Activated CD8-positive, alpha-beta T cell treated with anti-CD3 and anti-CD28 coated beads for 36 hours (primary cell): ENCODE measurements around the gene AP3B1. TPM values are rescaled to one million over a fixed set of nuclear protein-coding genes. Genes with fewer than 3 reads are reported as not detected.

Source experiments
- ATAC-seq: fragments of 200-7000 bp; cut with Tn5 transposase; one replicate; pipeline ENCODE4 v1.10.0; 2021; ENCODE audit warnings: mild to moderate bottlenecking, moderate library complexity
- CTCF ChIA-PET: fragments of 350-600 bp; sonication (Branson Sonifier 250); formaldehyde crosslinking; loops from one replicate; lab custom pipeline; 2021; ENCODE audit warnings: antibody characterized with exemption; lab: Charles Lee
- POLR2A ChIA-PET: fragments of 350-600 bp; sonication (Branson Sonifier 250); formaldehyde crosslinking; loops from one replicate; lab custom pipeline; 2021; ENCODE audit warnings: antibody characterized with exemption; lab: Charles Lee
- DNase-seq: peaks from one replicate; pipeline ENCODE4 v3.0.0-alpha.2; 2020
- H3K27ac Mint-ChIP-seq: one replicate; pipeline ENCODE4 v1.8.0; 2021; ENCODE audit warnings: mild to moderate bottlenecking, mixed read lengths
- H3K27me3 Mint-ChIP-seq: one replicate; pipeline ENCODE4 v1.8.0; 2021; ENCODE audit warnings: mixed read lengths
- H3K36me3 Mint-ChIP-seq: one replicate; pipeline ENCODE4 v1.8.0; 2021; ENCODE audit warnings: low read depth, mixed read lengths
- H3K4me1 Mint-ChIP-seq: one replicate; pipeline ENCODE4 v1.8.0; 2021; ENCODE audit warnings: low read depth, mixed read lengths
- H3K4me3 Mint-ChIP-seq: one replicate; pipeline ENCODE4 v1.8.0; 2021; ENCODE audit warnings: mild to moderate bottlenecking, moderate library complexity, mixed read lengths
- H3K9me3 Mint-ChIP-seq: one replicate; pipeline ENCODE4 v1.8.0; 2021; ENCODE audit warnings: mixed read lengths
- CTCF ChIP-seq: fragments of 200-600 bp; IDR thresholded peaks from one replicate; pipeline ENCODE4 v1.8.0; 2022; ENCODE audit warnings: antibody characterized with exemption, mild to moderate bottlenecking
- intact Hi-C: fragments of 100-400 bp; cut with micrococcal nuclease; formaldehyde crosslinking; loops from one replicate; pipeline ENCODE4 v1.10.0; 2022
- total RNA-seq, 2 experiments: library from RNA; stranded (reverse); gene quantifications; one replicate each; pipeline ENCODE4 v1.2.3, GENCODE V29; 2021

The AP3B1 gene
- total RNA-seq, 2 experiments from 2014 or later: 33.0 to 34.4 TPM

GRCh38 chr5:77987331-77987730, 307.2 kb downstream of the AP3B1 start:
- DNase-seq (no peak), ATAC-seq (no peak)
- H3K36me3 Mint-ChIP-seq: no peaks in the 10 kb centered on the region
- no peak for TF ChIP-seq CTCF
- POLR2A ChIA-PET: no interaction called here
- H3K27ac Mint-ChIP-seq: no peak overlapping the region
- CTCF ChIA-PET: no interaction called here
- intact Hi-C loops: no loop called here
- H3K27me3 Mint-ChIP-seq: no peaks in the 10 kb centered on the region
- no peaks in the 10 kb centered on the region for H3K4me1 Mint-ChIP-seq
- no peaks in the 10 kb centered on the region for H3K9me3 Mint-ChIP-seq
- no peak overlapping the region for H3K4me3 Mint-ChIP-seq

- no peak overlapping the region for H3K4me3 Mint-ChIP-seq
- ChIA-PET CTCF (no interaction called here), POLR2A (no interaction called here)
- no peaks in the 10 kb centered on the region for H3K36me3 Mint-ChIP-seq
- ATAC-seq (no peak), DNase-seq (no peak)
- TF ChIP-seq CTCF: no peak
- H3K27me3 Mint-ChIP-seq: peaks cover 1% of the 10 kb centered on the region
- H3K4me1 Mint-ChIP-seq: no peaks in the 10 kb centered on the region
- intact Hi-C loops: no loop called here
- H3K27ac Mint-ChIP-seq: no peak overlapping the region
- no peaks in the 10 kb centered on the region for H3K9me3 Mint-ChIP-seq
Measured at GRCh38 chr5:77986261-77986660, 308.2 kb downstream of the AP3B1 start.

GRCh38 chr5:77985247-77985646, 309.3 kb downstream of the AP3B1 start:
- Mint-ChIP-seq H3K9me3 (no peaks in the 10 kb centered on the region), H3K27me3 (peaks cover 2% of the 10 kb centered on the region), H3K4me1 (no peaks in the 10 kb centered on the region), H3K27ac (no peak overlapping the region), H3K4me3 (no peak overlapping the region), H3K36me3 (no peaks in the 10 kb centered on the region)
- intact Hi-C loops: no loop called here
- CTCF ChIA-PET: no interaction called here
- POLR2A ChIA-PET: interaction anchor here (0.6 kb wide), 1 partner anchor 9 kb away, joined by 3 read pairs; no protein-coding TSS in a partner anchor
- ATAC-seq: no peak
- no peak for TF ChIP-seq CTCF
- DNase-seq: no peak

- DNase-seq (no peak), ATAC-seq (no peak)
- H3K9me3 Mint-ChIP-seq: no peaks in the 10 kb centered on the region
- no peaks in the 10 kb centered on the region for H3K36me3 Mint-ChIP-seq
- CTCF ChIA-PET: no interaction called here
- peaks cover 5% of the 10 kb centered on the region for H3K27me3 Mint-ChIP-seq
- intact Hi-C loops: no loop called here
- POLR2A ChIA-PET: interaction anchor here (0.6 kb wide), 1 partner anchor 8 kb away, joined by 3 read pairs; no protein-coding TSS in a partner anchor
- TF ChIP-seq CTCF: no peak
- no peak overlapping the region for H3K27ac Mint-ChIP-seq
- no peaks in the 10 kb centered on the region for H3K4me1 Mint-ChIP-seq
- H3K4me3 Mint-ChIP-seq: no peak overlapping the region
Measured at GRCh38 chr5:77984587-77984986, 309.9 kb downstream of the AP3B1 start.

- Mint-ChIP-seq H3K4me1 (no peaks in the 10 kb centered on the region), H3K4me3 (no peak overlapping the region), H3K27ac (no peak overlapping the region), H3K27me3 (peaks cover 5% of the 10 kb centered on the region), H3K36me3 (no peaks in the 10 kb centered on the region), H3K9me3 (no peaks in the 10 kb centered on the region)
- ATAC-seq (no peak), DNase-seq (no peak)
- intact Hi-C loops: no loop called here
- ChIA-PET CTCF (interaction anchor here (1.8 kb wide), 1 partner anchor 121 kb away, joined by 4 read pairs; no protein-coding TSS in a partner anchor), POLR2A (no interaction called here)
- no peak for TF ChIP-seq CTCF
Measured at GRCh38 chr5:77983482-77984199, 310.9 kb downstream of the AP3B1 start.
